ENCODE measurements around the gene PRDM16.

PRDM16 gene

GRCh38 chr1:3249631-3250501, 180.9 kb downstream of the PRDM16 start:
- no peak for TF ChIP-seq CTCF (conservative IDR thresholded peaks at IDR 0.05)
- TF ChIP-seq ZFX (IDR thresholded peaks at IDR 0.05), result no peak
- H3K27ac ChIP-seq, result no peak overlapping the region

GRCh38 chr1:3250624-3251023, 181.6 kb downstream of the PRDM16 start:
- no peak for TF ChIP-seq ZFX (IDR thresholded peaks at IDR 0.05)
- TF ChIP-seq CTCF (conservative IDR thresholded peaks at IDR 0.05), result no peak
- no peak overlapping the region for H3K27ac ChIP-seq

- no peak overlapping the region for H3K27ac ChIP-seq
- TF ChIP-seq ZFX (IDR thresholded peaks at IDR 0.05) (no peak), CTCF (conservative IDR thresholded peaks at IDR 0.05) (no peak)
Measured at GRCh38 chr1:3251099-3251806, 182.2 kb downstream of the PRDM16 start.

- no peak overlapping the region for H3K27ac ChIP-seq
- no peak for TF ChIP-seq ZFX (IDR thresholded peaks at IDR 0.05)
- TF ChIP-seq CTCF (conservative IDR thresholded peaks at IDR 0.05), result no peak
Measured at GRCh38 chr1:3251807-3252428, 182.9 kb downstream of the PRDM16 start.

- TF ChIP-seq ZFX (IDR thresholded peaks at IDR 0.05), result no peak
- no peak for TF ChIP-seq CTCF (conservative IDR thresholded peaks at IDR 0.05)
- H3K27ac ChIP-seq, result no peak overlapping the region
Measured at GRCh38 chr1:3255680-3256079, 186.7 kb downstream of the PRDM16 start.

GRCh38 chr1:3257788-3258187, 188.8 kb downstream of the PRDM16 start:
- H3K27ac ChIP-seq, result no peak overlapping the region
- TF ChIP-seq CTCF (conservative IDR thresholded peaks at IDR 0.05) (no peak), ZFX (IDR thresholded peaks at IDR 0.05) (no peak)

Data from C4-2B (cell line).